Kidney (tissue), 14 donors: ENCODE measurements around the gene CPEB4. TPM values are rescaled to one million over a fixed set of nuclear protein-coding genes. Genes with fewer than 3 reads are reported as not detected.

Experiments
- DNase-seq, 5 donors: peaks; one replicate each; pipeline ENCODE4 v3.0.0-alpha.2; 2013 to 2020
- FAIRE-seq: peaks from 2 replicates; lab custom pipeline; 2012; peaks lifted over from hg19 to GRCh38; lab: Jason Lieb, UNC
- H3K27ac ChIP-seq, 2 donors: one replicate each; pipeline ENCODE4 v1.7.0; 2013; ENCODE audit warnings: low read depth in 2 of 2, low read length in 2 of 2, inconsistent platforms in 1 of 2
- H3K27me3 ChIP-seq: one replicate; pipeline ENCODE4 v1.7.1; 2013; ENCODE audit warnings: low read length, inconsistent platforms; ENCODE audit not compliant: control insufficient read depth, insufficient read depth
- H3K36me3 ChIP-seq, 3 donors: one replicate each; pipeline versions ENCODE4 v1.7.0 to v1.7.1; 2013; ENCODE audit warnings: low read length in 3 of 3, control low read depth in 1 of 3, inconsistent platforms in 1 of 3; ENCODE audit not compliant: insufficient read depth in 3 of 3, control insufficient read depth in 2 of 3
- H3K4me1 ChIP-seq, 3 donors: one replicate each; pipeline versions ENCODE4 v1.7.0 to v1.7.1; 2013; ENCODE audit warnings: low read length in 3 of 3, inconsistent platforms in 1 of 3, low read depth in 1 of 3; ENCODE audit not compliant: control insufficient read depth in 2 of 3, insufficient read depth in 2 of 3
- H3K4me3 ChIP-seq, 3 donors: one replicate each; pipeline versions ENCODE4 v1.7.0 to v1.8.1; 2013; ENCODE audit warnings: low read length in 3 of 3, control low read depth in 1 of 3, inconsistent platforms in 1 of 3
- H3K9ac ChIP-seq, 3 donors: one replicate each; pipeline versions ENCODE4 v1.7.0 to v1.7.1; 2013; ENCODE audit warnings: low read length in 3 of 3, control low read depth in 1 of 3, inconsistent platforms in 1 of 3
- H3K9me3 ChIP-seq, 3 donors: one replicate each; pipeline versions ENCODE4 v1.7.0 to v1.7.1; 2013; ENCODE audit warnings: low read length in 3 of 3, control low read depth in 1 of 3, inconsistent platforms in 1 of 3; ENCODE audit not compliant: control insufficient read depth in 2 of 3, insufficient read depth in 1 of 3
- CTCF ChIP-seq: IDR thresholded peaks from 3 replicates; pipeline ENCODE4 v1.5.1; 2012; ENCODE audit warnings: mild to moderate bottlenecking, moderate library complexity, borderline replicate concordance; ENCODE audit not compliant: insufficient read depth; ENCODE audit errors: extremely low read depth
- intact Hi-C: fragments of 100-400 bp; cut with DNase I; formaldehyde crosslinking; loops from one replicate; pipeline ENCODE4 v1.11.1; 2022
- polyA plus RNA-seq: library from polyadenylated mRNA; stranded (reverse); fragments of 350-450 nt; fragmentation: Illumina TruSeq; extraction: RNeasy Lipid Tissue Mini Kit (QIAGEN cat#74804); gene quantifications from one replicate; pipeline ENCODE4 v1.2.3, GENCODE V29; 2014; ENCODE audit warnings: low read depth, low replicate concordance; ENCODE audit not compliant: insufficient read depth
- total RNA-seq: library from RNA; stranded (reverse); fragmentation: NEBNext Ultra II Directional; extraction: Animal tissue kit (Norgen Biotek cat#: 25700); gene quantifications from one replicate; pipeline ENCODE4 v1.2.1, GENCODE V29; 2021
- donor health status: control.
- donor health status: control.
- donor health status: control.
- donor health status: control.
- donor health status: control.
- donor health status: DM: yes; HTN: yes; CAD: no.
- donor health status: Normal renal cell carcinoma (clear cell type).

Gene CPEB4
- total and polyA plus RNA-seq, 2 donors from 2014 or later: 9.5 to 73.0 TPM

- peak in 2 of 5 donors; percentile 51 for DNase-seq
- intact Hi-C loops: no loop called here
- Histone ChIP-seq H3K36me3 (peaks cover 0 to 18% (median 0%) of the 10 kb centered on the region in 3 donors), H3K27ac (peak overlapping the region in 1 of 2 donors; percentile 78), H3K4me1 (peaks cover 3 to 64% (median 33%) of the 10 kb centered on the region in 3 donors), H3K9ac (peak overlapping the region in 1 of 3 donors; percentile 35), H3K4me3 (no peak overlapping the region), H3K9me3 (no peaks in the 10 kb centered on the region), H3K27me3 (no peaks in the 10 kb centered on the region)
- TF ChIP-seq CTCF: no peak
- FAIRE-seq: no peak
Observed at GRCh38 chr5:173920024-173920753, 32.0 kb downstream of the CPEB4 start.

- intact Hi-C loops: no loop called here
- Histone ChIP-seq H3K27me3 (no peaks in the 10 kb centered on the region), H3K36me3 (peaks cover 0 to 11% (median 0%) of the 10 kb centered on the region in 3 donors), H3K4me3 (no peak overlapping the region), H3K4me1 (peaks cover 3 to 69% (median 34%) of the 10 kb centered on the region in 3 donors), H3K9me3 (no peaks in the 10 kb centered on the region), H3K9ac (no peak overlapping the region), H3K27ac (peak overlapping the region in 1 of 2 donors; percentile 33)
- TF ChIP-seq CTCF: no peak
- no peak for DNase-seq
- FAIRE-seq: no peak
Observed at GRCh38 chr5:173920866-173921555, 32.9 kb downstream of the CPEB4 start.

- H3K9ac ChIP-seq: no peak overlapping the region
- H3K27me3 ChIP-seq: no peaks in the 10 kb centered on the region
- no peak for DNase-seq
- no peak overlapping the region for H3K27ac ChIP-seq
- intact Hi-C loops: no loop called here
- no peak for TF ChIP-seq CTCF
- H3K9me3 ChIP-seq: no peaks in the 10 kb centered on the region
- FAIRE-seq: no peak
- peaks cover 3 to 73% (median 36%) of the 10 kb centered on the region in 3 donors for H3K4me1 ChIP-seq
- H3K36me3 ChIP-seq: peaks cover 0 to 7% (median 0%) of the 10 kb centered on the region in 3 donors
- H3K4me3 ChIP-seq: no peak overlapping the region
Observed at GRCh38 chr5:173922527-173922926, 34.4 kb downstream of the CPEB4 start.
